H9 (cell line): Measurements from ENCODE around the gene CREB5. TPM values are rescaled to one million over a fixed set of nuclear protein-coding genes. Genes with fewer than 3 reads are reported as not detected.

Source experiments
- DNase-seq: peaks from one replicate; pipeline ENCODE4 v3.0.0-alpha.2; 2017
- H2AFZ ChIP-seq: one replicate; pipeline ENCODE4 v1.6.1; 2013; ENCODE audit warnings: mild to moderate bottlenecking, low read length, control low read depth, moderate library complexity
- H2AK5ac ChIP-seq: 2 replicates; pipeline ENCODE4 v1.6.1; 2013; ENCODE audit warnings: low read length, control low read depth, mixed read lengths; ENCODE audit not compliant: insufficient read length
- H2BK120ac ChIP-seq: one replicate; pipeline ENCODE4 v1.6.1; 2013; ENCODE audit warnings: low read depth, mild to moderate bottlenecking, low read length, control low read depth, inconsistent platforms; ENCODE audit not compliant: poor library complexity, severe bottlenecking
- H2BK12ac ChIP-seq: 2 replicates; pipeline ENCODE4 v1.6.1; 2013; ENCODE audit warnings: low read length, control low read depth, mixed read lengths, low read depth; ENCODE audit not compliant: insufficient read length
- H2BK15ac ChIP-seq: 2 replicates; pipeline ENCODE4 v1.6.1; 2013; ENCODE audit warnings: low read depth, low read length, control low read depth
- H2BK20ac ChIP-seq: one replicate; pipeline ENCODE4 v1.6.1; 2013; ENCODE audit warnings: low read depth, mild to moderate bottlenecking, low read length, control low read depth, inconsistent platforms; ENCODE audit not compliant: poor library complexity, severe bottlenecking
- H2BK5ac ChIP-seq: 2 replicates; pipeline ENCODE4 v1.6.1; 2013; ENCODE audit warnings: low read length, control low read depth, mixed read lengths; ENCODE audit not compliant: insufficient read length
- H3K14ac ChIP-seq: 2 replicates; pipeline ENCODE4 v1.6.1; 2013; ENCODE audit warnings: low read length, control low read depth; ENCODE audit not compliant: insufficient read depth
- H3K18ac ChIP-seq: 2 replicates; pipeline ENCODE4 v1.6.1; 2013; ENCODE audit warnings: low read depth, mild to moderate bottlenecking, mixed read lengths, low read length, control low read depth; ENCODE audit not compliant: insufficient read length
- H3K23ac ChIP-seq: 2 replicates; pipeline ENCODE4 v1.6.1; 2013; ENCODE audit warnings: low read length, control low read depth, mixed read lengths, low read depth; ENCODE audit not compliant: insufficient read length
- H3K23me2 ChIP-seq: 2 replicates; pipeline ENCODE4 v1.6.1; 2013; ENCODE audit warnings: low read depth, mild to moderate bottlenecking, mixed read lengths, low read length, control low read depth; ENCODE audit not compliant: insufficient read length, poor library complexity, severe bottlenecking
- H3K27ac ChIP-seq: 2 replicates; pipeline ENCODE4 v1.5.1; 2013; ENCODE audit warnings: low read length, control low read depth, mixed read lengths, low read depth; ENCODE audit not compliant: insufficient read length
- H3K27me3 ChIP-seq: 2 replicates; pipeline ENCODE4 v1.6.1; 2013; ENCODE audit warnings: low read length, control low read depth, inconsistent platforms; ENCODE audit not compliant: insufficient read depth
- H3K4ac ChIP-seq: 2 replicates; pipeline ENCODE4 v1.6.1; 2013; ENCODE audit warnings: low read depth, mild to moderate bottlenecking, control low read depth, inconsistent platforms, low read length, moderate library complexity
- H3K4me1 ChIP-seq: 2 replicates; pipeline ENCODE4 v1.6.1; 2013; ENCODE audit warnings: low read length, control low read depth, inconsistent platforms; ENCODE audit not compliant: insufficient read depth
- H3K4me2 ChIP-seq: 2 replicates; pipeline ENCODE4 v1.6.1; 2013; ENCODE audit warnings: low read length, control low read depth, mixed read lengths; ENCODE audit not compliant: insufficient read length, insufficient read depth
- H3K56ac ChIP-seq: 2 replicates; pipeline ENCODE4 v1.6.1; 2013; ENCODE audit warnings: low read depth, mild to moderate bottlenecking, mixed read lengths, low read length, control low read depth; ENCODE audit not compliant: insufficient read length
- H3K79me1 ChIP-seq: 2 replicates; pipeline ENCODE4 v1.6.1; 2013; ENCODE audit warnings: low read depth, mild to moderate bottlenecking, moderate library complexity, low read length, control low read depth, inconsistent platforms; ENCODE audit not compliant: insufficient read depth, poor library complexity, severe bottlenecking
- H3K79me2 ChIP-seq: 2 replicates; pipeline ENCODE4 v1.6.1; 2013; ENCODE audit warnings: low read length, control low read depth, inconsistent platforms; ENCODE audit not compliant: insufficient read depth
- H3K9ac ChIP-seq: 2 replicates; pipeline ENCODE4 v1.6.1; 2013; ENCODE audit warnings: low read length, control low read depth, mixed read lengths; ENCODE audit not compliant: insufficient read length; ENCODE audit errors: extremely low read depth
- H3K9me3 ChIP-seq: one replicate; pipeline ENCODE4 v1.6.1; 2013; ENCODE audit warnings: low read depth, low read length, inconsistent platforms; ENCODE audit not compliant: control insufficient read depth
- H3T11ph ChIP-seq: one replicate; pipeline ENCODE4 v1.6.1; 2013; ENCODE audit warnings: mild to moderate bottlenecking, low read length, control low read depth, inconsistent platforms
- H4K20me1 ChIP-seq: one replicate; pipeline ENCODE4 v1.6.1; 2013; ENCODE audit not compliant: control insufficient read depth, insufficient read length, insufficient read depth
- H4K5ac ChIP-seq: 2 replicates; pipeline ENCODE4 v1.6.1; 2013; ENCODE audit warnings: low read depth, mild to moderate bottlenecking, mixed read lengths, low read length, control low read depth; ENCODE audit not compliant: insufficient read length
- H4K8ac ChIP-seq: replicated peaks from 2 replicates; pipeline ENCODE4 v1.6.1; 2013; ENCODE audit warnings: low read length, control low read depth, mixed read lengths, low read depth; ENCODE audit not compliant: insufficient read length
- H4K91ac ChIP-seq: 2 replicates; pipeline ENCODE4 v1.6.1; 2013; ENCODE audit warnings: low read depth, mild to moderate bottlenecking, moderate library complexity, mixed read lengths, low read length, control low read depth; ENCODE audit not compliant: insufficient read length
- H3K27ac Mint-ChIP-seq, 3 experiments: 2 replicates in 2 of 3; 3 replicates in 1 of 3; pipeline ENCODE4 v1.8.0; 2020 to 2021; ENCODE audit warnings: mixed read lengths in 3 of 3, mild to moderate bottlenecking in 1 of 3, moderate library complexity in 1 of 3
- H3K27me3 Mint-ChIP-seq: 2 replicates; pipeline ENCODE4 v1.8.0; 2021; ENCODE audit warnings: low read depth, mild to moderate bottlenecking, moderate library complexity, mixed read lengths
- H3K36me3 Mint-ChIP-seq, 3 experiments: 2 replicates in 2 of 3; 3 replicates in 1 of 3; pipeline ENCODE4 v1.8.0; 2020 to 2021; ENCODE audit warnings: low read depth in 3 of 3, mixed read lengths in 3 of 3; ENCODE audit not compliant: insufficient read depth in 1 of 3
- H3K4me1 Mint-ChIP-seq, 2 experiments: 2 replicates each; pipeline ENCODE4 v1.8.0; 2020; ENCODE audit warnings: mixed read lengths in 2 of 2
- H3K4me3 Mint-ChIP-seq, 2 experiments: 2 replicates in 1 of 2; 3 replicates in 1 of 2; pipeline ENCODE4 v1.8.0; 2020 to 2021; ENCODE audit warnings: mild to moderate bottlenecking in 2 of 2, mixed read lengths in 2 of 2, moderate library complexity in 1 of 2
- H3K9me3 Mint-ChIP-seq, 2 experiments: 2 replicates in 1 of 2; 3 replicates in 1 of 2; pipeline ENCODE4 v1.8.0; 2020; ENCODE audit warnings: mild to moderate bottlenecking in 2 of 2, mixed read lengths in 2 of 2, moderate library complexity in 1 of 2
- WGBS: extraction: QIAGEN DNeasy Blood & Tissue Kit; methylation state at CpG from one replicate; pipeline ENCODE4 v1.1.7; 2013; ENCODE audit warnings: missing lambda C conversion rate, low lambda C conversion rate, mixed read lengths; ENCODE audit not compliant: insufficient read length; ENCODE audit errors: extremely low coverage; 5-methylcytosine and 5-hydroxymethylcytosine counted together
- total RNA-seq: library from RNA; stranded (reverse); gene quantifications from 2 replicates; pipeline ENCODE4 v1.2.1, GENCODE V29; 2021
- TF ChIP-seq, protein P1 (sequence below): fragments of 200-600 bp; sonication (generic); conservative IDR thresholded peaks from 3 replicates; pipeline ENCODE4 v1.8.0; 2021; ENCODE audit warnings: antibody characterized with exemption, mild to moderate bottlenecking

The CREB5 gene
- total RNA-seq, 1 experiment from 2014 or later: 4.0 TPM

- Histone ChIP-seq H3K79me1 (no peaks in the 10 kb centered on the region), H2BK5ac (no peak overlapping the region), H3K56ac (no peak overlapping the region), H3K27ac (no peak overlapping the region), H2BK120ac (no peak overlapping the region), H3K4me1 (no peaks in the 10 kb centered on the region; the same call in 1 of the 2 replicates), H3K79me2 (no peaks in the 10 kb centered on the region), H4K5ac (no peak overlapping the region), H3K9me3 (no peaks in the 10 kb centered on the region), H3K23ac (no peak overlapping the region), H3K18ac (no peak overlapping the region), H3K4me2 (no peak overlapping the region), H2AK5ac (no peak overlapping the region), H4K20me1 (no peaks in the 10 kb centered on the region), H3K23me2 (no peaks in the 10 kb centered on the region), H3K9ac (no peak overlapping the region), H2BK20ac (no peak overlapping the region), H4K91ac (no peak overlapping the region), H4K8ac (no peak overlapping the region), H3T11ph (no peak overlapping the region), H3K27me3 (no peaks in the 10 kb centered on the region), H2BK12ac (no peak overlapping the region), H3K14ac (no peak overlapping the region), H3K4ac (no peak overlapping the region), H2AFZ (no peak overlapping the region), H2BK15ac (no peak overlapping the region)
- no CpG with 5 or more reads among the region's 6 CpGs for WGBS
- TF ChIP-seq, protein P1, sequence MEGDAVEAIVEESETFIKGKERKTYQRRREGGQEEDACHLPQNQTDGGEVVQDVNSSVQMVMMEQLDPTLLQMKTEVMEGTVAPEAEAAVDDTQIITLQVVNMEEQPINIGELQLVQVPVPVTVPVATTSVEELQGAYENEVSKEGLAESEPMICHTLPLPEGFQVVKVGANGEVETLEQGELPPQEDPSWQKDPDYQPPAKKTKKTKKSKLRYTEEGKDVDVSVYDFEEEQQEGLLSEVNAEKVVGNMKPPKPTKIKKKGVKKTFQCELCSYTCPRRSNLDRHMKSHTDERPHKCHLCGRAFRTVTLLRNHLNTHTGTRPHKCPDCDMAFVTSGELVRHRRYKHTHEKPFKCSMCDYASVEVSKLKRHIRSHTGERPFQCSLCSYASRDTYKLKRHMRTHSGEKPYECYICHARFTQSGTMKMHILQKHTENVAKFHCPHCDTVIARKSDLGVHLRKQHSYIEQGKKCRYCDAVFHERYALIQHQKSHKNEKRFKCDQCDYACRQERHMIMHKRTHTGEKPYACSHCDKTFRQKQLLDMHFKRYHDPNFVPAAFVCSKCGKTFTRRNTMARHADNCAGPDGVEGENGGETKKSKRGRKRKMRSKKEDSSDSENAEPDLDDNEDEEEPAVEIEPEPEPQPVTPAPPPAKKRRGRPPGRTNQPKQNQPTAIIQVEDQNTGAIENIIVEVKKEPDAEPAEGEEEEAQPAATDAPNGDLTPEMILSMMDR: no peak
- Mint-ChIP-seq H3K9me3 (no peaks in the 10 kb centered on the region), H3K4me1 (peaks cover 21 to 25% of the 10 kb centered on the region in 2 experiments), H3K27me3 (no peaks in the 10 kb centered on the region), H3K27ac (no peak overlapping the region), H3K4me3 (no peak overlapping the region), H3K36me3 (no peaks in the 10 kb centered on the region; a peak in 2 of 7 replicates)
- DNase-seq: no peak
Observed at GRCh38 chr7:28709748-28710147, 297.4 kb downstream of the CREB5 start.
